Gastrocnemius medialis (tissue), 4 donors: ENCODE data around the gene NLRC5.

Experiments used
- POLR2A ChIP-seq, 2 donors: fragments of 450-650 bp; IDR thresholded peaks; one replicate each; pipeline ENCODE4 v1.6.1; 2017; ENCODE audit warnings: antibody characterized with exemption in 2 of 2, mild to moderate bottlenecking in 2 of 2, moderate library complexity in 2 of 2
- TF ChIP-seq, protein P1 (sequence below), 5 experiments: fragments of 450-650 bp in 3 of 5; fragments of 200-600 bp in 2 of 5; sonication (generic) in 2 of 5; IDR thresholded peaks in 4 of 5; conservative IDR thresholded peaks in 1 of 5; 1 replicate in 4 of 5; 2 replicates in 1 of 5; pipeline ENCODE4 v1.5.1; 2016 to 2019; ENCODE audit warnings: antibody characterized with exemption in 5 of 5, mild to moderate bottlenecking in 3 of 5, moderate library complexity in 3 of 5

DNA sequence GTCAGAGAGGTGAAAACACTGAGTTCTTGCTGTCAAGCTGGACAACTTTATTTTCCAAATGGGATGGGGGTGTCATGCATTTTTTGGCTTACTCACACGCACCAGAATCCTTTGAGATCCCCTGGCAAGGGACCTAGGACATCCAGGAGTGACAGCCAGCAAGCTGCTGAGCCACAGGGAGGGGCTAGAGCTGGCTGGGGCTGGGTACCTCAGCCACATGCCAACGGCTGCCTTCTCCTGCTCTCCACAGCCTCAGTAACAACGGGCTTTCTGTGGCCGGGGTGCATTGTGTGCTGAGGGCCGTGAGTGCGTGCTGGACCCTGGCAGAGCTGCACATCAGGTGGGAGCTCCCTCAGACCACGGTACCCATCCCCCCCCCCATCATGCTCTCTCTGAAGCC, 47.6 kb downstream of the NLRC5 start:
- TF ChIP-seq, protein P1, sequence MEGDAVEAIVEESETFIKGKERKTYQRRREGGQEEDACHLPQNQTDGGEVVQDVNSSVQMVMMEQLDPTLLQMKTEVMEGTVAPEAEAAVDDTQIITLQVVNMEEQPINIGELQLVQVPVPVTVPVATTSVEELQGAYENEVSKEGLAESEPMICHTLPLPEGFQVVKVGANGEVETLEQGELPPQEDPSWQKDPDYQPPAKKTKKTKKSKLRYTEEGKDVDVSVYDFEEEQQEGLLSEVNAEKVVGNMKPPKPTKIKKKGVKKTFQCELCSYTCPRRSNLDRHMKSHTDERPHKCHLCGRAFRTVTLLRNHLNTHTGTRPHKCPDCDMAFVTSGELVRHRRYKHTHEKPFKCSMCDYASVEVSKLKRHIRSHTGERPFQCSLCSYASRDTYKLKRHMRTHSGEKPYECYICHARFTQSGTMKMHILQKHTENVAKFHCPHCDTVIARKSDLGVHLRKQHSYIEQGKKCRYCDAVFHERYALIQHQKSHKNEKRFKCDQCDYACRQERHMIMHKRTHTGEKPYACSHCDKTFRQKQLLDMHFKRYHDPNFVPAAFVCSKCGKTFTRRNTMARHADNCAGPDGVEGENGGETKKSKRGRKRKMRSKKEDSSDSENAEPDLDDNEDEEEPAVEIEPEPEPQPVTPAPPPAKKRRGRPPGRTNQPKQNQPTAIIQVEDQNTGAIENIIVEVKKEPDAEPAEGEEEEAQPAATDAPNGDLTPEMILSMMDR (IDR thresholded peaks at IDR 0.05 in 4 of 5, conservative IDR thresholded peaks at IDR 0.05 in 1 of 5): no peak
- no peak for TF ChIP-seq POLR2A (IDR thresholded peaks at IDR 0.05)
